Upper lobe of left lung (tissue), 6 donors: ENCODE measurements around the gene CARD11. TPM values are rescaled to one million over a fixed set of nuclear protein-coding genes. Genes with fewer than 3 reads are reported as not detected.

Experiments
- ATAC-seq, 2 donors: fragments of 200-7000 bp; cut with Tn5 transposase; one replicate each; pipeline ENCODE4 v1.9.1; 2022; ENCODE audit warnings: mild to moderate bottlenecking in 2 of 2, moderate library complexity in 2 of 2; ENCODE audit not compliant: low FRiP score in 2 of 2
- DNase-seq, 2 donors: peaks; one replicate each; pipeline ENCODE4 v3.0.0-alpha.2; 2019 to 2020
- H3K27ac ChIP-seq, 4 donors: fragments of 200-600 bp; sonication (generic); one replicate each; pipeline ENCODE4 v1.5.1; 2016 to 2019
- H3K27me3 ChIP-seq, 4 donors: fragments of 200-600 bp; sonication (generic); one replicate each; pipeline ENCODE4 v1.5.1; 2017 to 2019
- H3K36me3 ChIP-seq, 4 donors: fragments of 200-600 bp; sonication (generic); one replicate each; pipeline ENCODE4 v1.5.1; 2016 to 2019
- H3K4me1 ChIP-seq, 4 donors: fragments of 200-600 bp; sonication (generic); one replicate each; pipeline ENCODE4 v1.5.1; 2018 to 2019
- H3K4me3 ChIP-seq, 4 donors: fragments of 200-600 bp; sonication (generic); one replicate each; pipeline ENCODE4 v1.5.1; 2017 to 2019; ENCODE audit warnings: mild to moderate bottlenecking in 2 of 4, moderate library complexity in 1 of 4
- H3K9me3 ChIP-seq, 4 donors: fragments of 200-600 bp; sonication (generic); one replicate each; pipeline ENCODE4 v1.5.1; 2018 to 2019
- EP300 ChIP-seq, 4 donors: sonication (generic); formaldehyde crosslinking; IDR thresholded peaks; one replicate each; pipeline ENCODE4 v1.5.1; 2017; ENCODE audit warnings: antibody characterized with exemption in 4 of 4, control low read depth in 2 of 4
- POLR2A ChIP-seq, 4 donors: fragments of 450-650 bp; IDR thresholded peaks; one replicate each; pipeline ENCODE4 v1.5.1; 2016 to 2017; ENCODE audit warnings: antibody characterized with exemption in 4 of 4, mild to moderate bottlenecking in 2 of 4
- POLR2AphosphoS5 ChIP-seq, 2 donors: sonication (generic); formaldehyde crosslinking; IDR thresholded peaks; one replicate each; pipeline ENCODE4 v1.5.1; 2017; ENCODE audit warnings: antibody characterized with exemption in 2 of 2
- WGBS, 2 donors: methylation state at CpG; one replicate each; pipeline ENCODE4 v1.1.5; 2017 to 2018; 5-methylcytosine and 5-hydroxymethylcytosine counted together
- total RNA-seq, 6 donors: library from RNA; depleted of rRNA in 4 of 6; stranded (reverse); fragments of >200 nt in 4 of 6; gene quantifications; one replicate each; pipeline versions ENCODE4 v1.1.0 to v1.2.1, GENCODE V29; 2016 to 2021
- TF ChIP-seq, protein P1 (sequence below), 6 experiments: fragments of 450-650 bp in 4 of 6; fragments of 200-600 bp in 2 of 6; sonication (generic) in 2 of 6; IDR thresholded peaks; one replicate each; pipeline ENCODE4 v1.5.1; 2016 to 2019; ENCODE audit warnings: antibody characterized with exemption in 6 of 6
- donor health status: DM: no; HTN: no; CAD: no; lungs with moderate emphysema.
- donor health status: DM: no; HTN: yes; CAD: no; lungs with severe emphysema.

The CARD11 gene
- total RNA-seq, 6 donors from 2014 or later, result 2.8 to 16.8 (median 6.8) TPM

DNA sequence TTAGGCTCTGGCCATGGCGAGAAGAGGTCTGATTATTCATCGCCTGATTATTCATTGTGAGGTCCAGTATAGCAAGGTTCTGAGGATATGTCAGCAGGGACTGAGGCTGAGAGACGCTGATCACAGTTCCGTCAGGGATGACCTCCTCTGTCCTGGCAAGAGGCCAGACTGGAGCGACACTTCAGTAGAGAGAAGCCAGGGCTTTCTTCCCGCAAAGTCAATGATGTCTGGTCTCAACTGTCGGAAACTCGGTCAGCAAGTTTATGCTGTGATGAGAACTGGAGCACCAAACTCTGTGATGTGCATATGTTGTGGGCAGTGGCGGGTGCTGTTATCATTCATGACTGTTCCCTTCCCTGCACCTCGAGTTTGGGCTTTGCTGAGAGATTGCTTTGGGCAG is 170.5 kb downstream of the CARD11 start:
- DNase-seq (no peak), ATAC-seq (no peak)
- 72 to 77% methylated on average over 8 to 9 of the region's 10 CpGs for whole genome bisulfite sequencing, 2 donors
- Histone ChIP-seq H3K27me3 (no peaks in the 10 kb centered on the region), H3K36me3 (no peaks in the 10 kb centered on the region), H3K4me3 (no peak overlapping the region), H3K27ac (no peak overlapping the region), H3K4me1 (peaks cover 6 to 10% (median 8%) of the 10 kb centered on the region in 4 donors), H3K9me3 (no peaks in the 10 kb centered on the region)
- no peak for TF ChIP-seq POLR2A (IDR thresholded peaks at IDR 0.05)
- TF ChIP-seq POLR2AphosphoS5 (IDR thresholded peaks at IDR 0.05), result no peak
- TF ChIP-seq EP300 (IDR thresholded peaks at IDR 0.05), result no peak
- TF ChIP-seq, protein P1, sequence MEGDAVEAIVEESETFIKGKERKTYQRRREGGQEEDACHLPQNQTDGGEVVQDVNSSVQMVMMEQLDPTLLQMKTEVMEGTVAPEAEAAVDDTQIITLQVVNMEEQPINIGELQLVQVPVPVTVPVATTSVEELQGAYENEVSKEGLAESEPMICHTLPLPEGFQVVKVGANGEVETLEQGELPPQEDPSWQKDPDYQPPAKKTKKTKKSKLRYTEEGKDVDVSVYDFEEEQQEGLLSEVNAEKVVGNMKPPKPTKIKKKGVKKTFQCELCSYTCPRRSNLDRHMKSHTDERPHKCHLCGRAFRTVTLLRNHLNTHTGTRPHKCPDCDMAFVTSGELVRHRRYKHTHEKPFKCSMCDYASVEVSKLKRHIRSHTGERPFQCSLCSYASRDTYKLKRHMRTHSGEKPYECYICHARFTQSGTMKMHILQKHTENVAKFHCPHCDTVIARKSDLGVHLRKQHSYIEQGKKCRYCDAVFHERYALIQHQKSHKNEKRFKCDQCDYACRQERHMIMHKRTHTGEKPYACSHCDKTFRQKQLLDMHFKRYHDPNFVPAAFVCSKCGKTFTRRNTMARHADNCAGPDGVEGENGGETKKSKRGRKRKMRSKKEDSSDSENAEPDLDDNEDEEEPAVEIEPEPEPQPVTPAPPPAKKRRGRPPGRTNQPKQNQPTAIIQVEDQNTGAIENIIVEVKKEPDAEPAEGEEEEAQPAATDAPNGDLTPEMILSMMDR (IDR thresholded peaks at IDR 0.05), result no peak

DNA sequence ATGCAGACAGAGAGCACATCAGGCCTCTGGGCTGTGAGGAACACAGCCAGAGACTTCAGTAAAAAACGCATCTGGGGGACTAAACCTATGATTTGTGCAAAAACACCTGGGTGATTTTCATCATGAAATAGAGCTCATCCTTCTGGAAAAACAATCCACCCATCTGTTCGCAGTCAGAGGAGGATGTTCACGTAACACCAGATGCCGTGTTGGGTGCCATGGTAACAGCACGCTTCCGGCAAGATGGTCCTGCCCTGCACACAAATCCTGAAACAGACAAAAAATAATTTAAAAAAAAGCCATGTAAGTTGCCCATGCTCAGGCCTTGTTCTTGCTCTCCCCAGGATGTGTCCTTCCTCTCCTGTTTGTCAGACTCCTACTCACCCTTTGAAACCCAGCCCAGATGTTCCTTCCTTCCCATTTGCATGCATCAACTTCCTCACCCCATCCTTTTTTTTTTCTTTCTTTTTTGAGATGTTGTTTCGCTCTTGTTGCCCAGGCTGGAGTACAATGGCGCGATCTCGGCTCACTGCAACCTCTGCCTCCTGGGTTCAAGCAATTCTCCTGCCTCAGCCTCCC is 171.3 kb downstream of the CARD11 start:
- DNase-seq, result no peak
- TF ChIP-seq POLR2AphosphoS5 (IDR thresholded peaks at IDR 0.05), result no peak
- TF ChIP-seq EP300 (IDR thresholded peaks at IDR 0.05), result no peak
- TF ChIP-seq POLR2A (IDR thresholded peaks at IDR 0.05), result no peak
- TF ChIP-seq, protein P1 (IDR thresholded peaks at IDR 0.05), result no peak
- no peaks in the 10 kb centered on the region for H3K9me3 ChIP-seq
- no peak overlapping the region for H3K27ac ChIP-seq
- H3K27me3 ChIP-seq, result no peaks in the 10 kb centered on the region
- H3K4me3 ChIP-seq, result no peak overlapping the region
- H3K4me1 ChIP-seq, result peaks cover 6 to 10% (median 8%) of the 10 kb centered on the region in 4 donors
- H3K36me3 ChIP-seq, result no peaks in the 10 kb centered on the region
- WGBS, 2 donors, result 89 to 97% methylated on average over 10 of the region's 10 CpGs
- ATAC-seq, result no peak

DNA sequence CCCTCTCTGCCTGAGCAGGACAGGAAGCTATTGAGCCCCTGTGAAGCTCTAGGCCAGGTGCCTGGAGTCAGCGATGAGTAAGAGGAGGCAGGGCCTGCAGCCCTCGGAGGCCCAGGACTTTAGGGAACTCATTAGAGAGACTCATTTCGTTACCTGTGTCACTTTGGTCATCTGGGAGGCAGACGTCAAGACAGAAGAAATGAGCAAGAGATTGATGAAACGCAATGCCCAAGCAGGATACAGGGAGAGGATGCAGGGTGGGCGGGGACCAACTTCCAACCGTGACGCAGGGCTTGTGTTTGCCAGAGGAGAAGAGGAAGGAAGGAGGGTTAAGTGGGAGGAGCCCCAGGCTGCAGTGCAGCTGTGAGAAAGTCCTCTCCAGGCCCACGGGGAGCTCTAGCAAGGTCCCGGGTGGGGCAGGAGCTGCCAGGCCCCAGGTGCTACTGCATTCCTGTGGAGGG is 173.2 kb downstream of the CARD11 start:
- DNase-seq, result peak in 1 of 2 donors; percentile 71
- Histone ChIP-seq H3K4me1 (peaks cover 6 to 10% (median 8%) of the 10 kb centered on the region in 4 donors), H3K27me3 (no peaks in the 10 kb centered on the region), H3K27ac (no peak overlapping the region), H3K9me3 (no peaks in the 10 kb centered on the region), H3K36me3 (no peaks in the 10 kb centered on the region), H3K4me3 (no peak overlapping the region)
- ATAC-seq, result peak; percentile 49 to 86
- WGBS, 2 donors, result 7 to 14% methylated on average over 10 of the region's 10 CpGs
- TF ChIP-seq, protein P1 (IDR thresholded peaks at IDR 0.05), result no peak
- TF ChIP-seq POLR2AphosphoS5 (IDR thresholded peaks at IDR 0.05) (peak in 1 of 2 donors; percentile 12), EP300 (IDR thresholded peaks at IDR 0.05) (no peak), POLR2A (IDR thresholded peaks at IDR 0.05) (no peak)

DNA sequence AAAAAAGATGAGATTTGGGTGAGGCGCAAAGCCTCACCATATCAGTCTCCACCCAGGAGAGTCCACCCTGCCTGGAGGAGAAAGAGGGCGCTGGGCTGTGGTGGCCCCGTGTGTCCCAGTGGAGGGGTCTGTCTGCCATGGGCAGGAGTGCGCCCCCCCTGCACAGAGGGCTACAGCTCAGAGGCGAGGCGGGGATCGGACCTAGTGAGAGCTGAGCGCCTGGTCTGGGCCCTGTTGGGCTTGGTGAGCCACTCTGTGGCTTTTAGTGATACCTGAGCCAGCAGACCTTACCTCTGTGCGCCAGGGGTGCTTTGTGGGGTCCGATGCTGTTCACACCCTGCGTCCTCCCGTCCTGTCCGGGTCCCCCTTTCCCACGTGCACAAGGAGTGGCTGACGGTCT is 173.7 kb downstream of the CARD11 start:
- no peaks in the 10 kb centered on the region for H3K9me3 ChIP-seq
- no peaks in the 10 kb centered on the region for H3K36me3 ChIP-seq
- WGBS, 2 donors, result 84 to 90% methylated on average over 7 to 15 of the region's 15 CpGs
- peaks cover 6 to 14% (median 8%) of the 10 kb centered on the region in 4 donors for H3K4me1 ChIP-seq
- H3K27ac ChIP-seq, result no peak overlapping the region
- H3K27me3 ChIP-seq, result no peaks in the 10 kb centered on the region
- peak; percentile 3 to 6 for ATAC-seq
- TF ChIP-seq, protein P1 (IDR thresholded peaks at IDR 0.05), result no peak
- TF ChIP-seq EP300 (IDR thresholded peaks at IDR 0.05), result no peak
- no peak for TF ChIP-seq POLR2AphosphoS5 (IDR thresholded peaks at IDR 0.05)
- TF ChIP-seq POLR2A (IDR thresholded peaks at IDR 0.05), result no peak
- no peak overlapping the region for H3K4me3 ChIP-seq
- DNase-seq, result no peak

DNA sequence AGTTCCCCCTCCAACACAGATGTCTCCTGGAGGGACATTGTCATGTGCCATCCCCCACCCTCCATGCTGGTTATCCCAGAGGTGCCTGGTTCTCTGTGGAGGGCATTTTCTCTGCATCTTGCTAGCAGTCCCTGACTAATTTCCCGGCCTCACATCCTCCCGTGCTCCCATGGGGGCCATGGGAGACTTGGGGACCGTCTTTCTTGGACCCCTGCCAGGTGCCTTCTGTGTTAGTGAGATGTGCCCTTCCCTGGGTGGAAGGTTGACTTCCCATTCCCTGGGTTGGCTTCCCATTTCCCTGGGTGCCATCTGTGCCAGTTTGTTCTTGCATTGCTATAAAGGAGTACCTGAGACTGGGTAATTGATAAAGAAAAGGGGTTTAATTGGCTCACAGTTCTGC is 177.1 kb downstream of the CARD11 start:
- no peak overlapping the region for H3K27ac ChIP-seq
- H3K4me3 ChIP-seq, result no peak overlapping the region
- 62% methylated on average over 3 of the region's 3 CpGs for WGBS, 2 donors
- no peaks in the 10 kb centered on the region for H3K9me3 ChIP-seq
- H3K4me1 ChIP-seq, result peaks cover 24 to 38% (median 32%) of the 10 kb centered on the region in 4 donors
- H3K36me3 ChIP-seq, result no peaks in the 10 kb centered on the region
- H3K27me3 ChIP-seq, result no peaks in the 10 kb centered on the region
- ATAC-seq (no peak), DNase-seq (no peak)
- TF ChIP-seq, protein P1 (IDR thresholded peaks at IDR 0.05), result no peak
- TF ChIP-seq EP300 (IDR thresholded peaks at IDR 0.05) (no peak), POLR2A (IDR thresholded peaks at IDR 0.05) (no peak), POLR2AphosphoS5 (IDR thresholded peaks at IDR 0.05) (no peak)
